Activated CD4-positive, CD25-positive, alpha-beta regulatory T cell treated with anti-CD3 and anti-CD28 coated beads, Interleukin-2, amount 50 U/mL, for 16 hours (primary cell): ENCODE measurements around the gene MTR.
"Not testable (repeated sequence)": the region's sequence is repeated elsewhere in the genome, so short reads cannot be mapped to it uniquely, and the experiment has no call there.

Source experiments
- DNase-seq: peaks from one replicate; pipeline ENCODE4 v3.0.0-alpha.2; 2020; ENCODE audit warnings: low read depth, low spot score

MTR gene

DNA sequence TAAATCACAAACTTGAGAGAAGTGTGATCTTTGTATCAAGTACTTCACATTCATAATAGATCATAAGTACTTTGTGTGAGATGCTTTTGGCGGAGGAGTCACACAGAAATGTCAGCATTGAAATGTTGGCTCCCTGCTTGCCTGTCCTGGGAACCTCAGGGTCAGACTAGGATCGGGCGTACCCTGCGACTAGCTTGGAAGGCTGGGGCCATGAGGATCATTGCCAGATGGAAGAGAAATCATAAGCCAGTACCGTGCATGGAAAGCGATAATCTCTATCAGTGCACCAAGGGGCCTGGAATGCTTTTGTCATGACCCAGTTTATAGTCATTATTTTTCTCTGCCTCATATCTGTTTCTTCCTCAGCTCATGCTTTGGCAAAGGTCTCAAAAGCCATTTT, 35.5 kb downstream of the MTR start:
- DNase-seq, result no peak

DNA sequence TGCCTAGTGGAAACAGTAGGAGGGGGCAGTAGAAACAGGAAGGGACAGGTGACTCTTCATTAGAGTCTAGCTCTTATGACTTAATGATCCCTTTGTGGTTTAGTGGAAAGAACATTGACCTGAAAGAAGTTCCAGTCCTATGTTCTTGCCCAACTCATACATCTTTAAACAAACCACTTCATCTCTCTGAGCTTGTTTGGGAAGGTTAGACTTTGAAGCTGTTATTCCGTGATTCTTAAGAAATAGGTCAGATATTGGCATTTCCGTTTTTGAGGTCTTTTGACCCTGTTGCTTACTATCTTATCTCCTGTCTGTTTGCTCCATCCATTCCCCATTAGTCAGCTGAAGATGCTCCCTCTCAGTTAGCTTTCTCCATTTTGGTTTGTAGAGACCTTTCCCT, 38.5 kb downstream of the MTR start:
- no peak for DNase-seq

- DNase-seq, result no peak
Observed at GRCh38 chr1:236834876-236835275, 39.8 kb downstream of the MTR start.

GRCh38 chr1:236835491-236835890, 40.4 kb downstream of the MTR start:
- DNase-seq, result no peak

DNA sequence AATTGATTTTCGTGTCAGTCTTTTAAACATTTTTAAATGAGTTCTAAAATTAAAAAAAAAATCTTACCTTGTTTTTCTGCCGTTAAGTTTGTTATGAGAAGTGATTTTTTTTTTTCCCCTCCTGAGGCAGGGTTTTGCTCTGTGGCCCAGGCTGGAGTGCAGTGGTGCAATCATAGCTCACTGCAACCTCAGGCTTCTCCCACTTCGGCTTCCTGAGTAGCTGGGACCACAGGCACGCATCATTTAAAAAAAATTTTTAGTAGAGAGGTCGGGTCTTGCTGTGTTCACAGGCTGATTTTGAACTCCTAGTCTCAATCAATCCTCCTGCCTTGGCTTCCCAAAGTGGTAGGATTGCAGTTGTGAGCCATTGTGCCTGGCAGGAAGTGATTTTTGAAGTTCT, 41.1 kb downstream of the MTR start:
- no peak for DNase-seq

DNA sequence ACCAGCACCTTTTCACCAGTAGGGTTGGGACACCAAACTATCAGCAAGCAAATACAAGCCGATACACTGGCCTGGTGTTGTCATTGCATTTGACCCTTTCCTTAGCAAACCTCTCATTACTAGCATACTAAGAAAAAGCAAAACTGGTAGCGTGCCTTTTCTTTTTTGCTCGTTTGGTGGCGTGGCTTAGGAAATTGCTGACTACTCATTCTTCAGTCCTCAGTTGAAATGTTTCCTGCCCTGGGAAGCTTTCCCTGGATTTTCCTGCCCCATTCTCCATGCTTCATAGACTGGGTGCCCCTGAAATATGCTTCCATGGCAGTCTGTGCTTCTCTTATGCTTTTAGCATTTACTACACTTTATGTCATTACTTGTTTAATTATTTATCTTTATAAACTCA, 42.0 kb downstream of the MTR start:
- DNase-seq, result no peak

DNA sequence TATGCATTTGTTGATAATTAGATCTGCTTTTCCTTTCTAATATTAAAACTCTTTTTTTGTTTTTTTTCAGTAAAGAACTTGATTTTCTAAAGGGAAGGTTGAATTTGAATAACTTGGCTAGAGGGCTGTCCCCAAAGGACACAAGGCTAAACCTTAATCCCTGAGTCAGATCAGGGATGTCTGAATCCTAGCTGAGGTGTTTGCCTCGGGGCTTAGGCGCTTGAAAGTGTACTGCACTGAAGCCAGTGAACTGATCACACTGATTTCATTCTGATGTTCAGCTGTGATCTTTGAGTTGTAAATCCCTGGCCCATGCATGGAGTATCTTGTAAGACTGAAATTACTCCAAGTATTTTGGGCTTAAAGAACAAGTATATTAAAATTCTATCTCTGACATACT, 42.8 kb downstream of the MTR start:
- no peak for DNase-seq

DNA sequence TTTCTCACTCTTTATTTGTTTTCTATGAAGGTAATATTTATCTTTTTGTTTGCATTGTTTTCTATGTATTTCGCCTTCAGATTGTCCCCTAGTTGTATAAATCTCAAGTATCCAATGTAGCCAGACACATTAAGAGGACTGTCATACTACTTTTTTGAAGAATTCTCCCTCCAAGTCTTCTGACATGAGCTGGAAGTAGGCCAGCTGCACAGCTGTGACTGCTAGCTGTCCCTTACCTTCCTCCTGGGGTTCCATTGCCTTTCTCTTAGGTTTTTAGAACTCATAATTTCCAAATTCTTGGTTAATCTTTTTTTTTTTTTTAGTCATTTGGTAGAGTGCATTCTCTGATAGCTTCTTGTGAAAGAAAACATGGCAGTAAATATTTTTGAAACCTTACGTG, 46.2 kb downstream of the MTR start:
- DNase-seq, result no peak

DNA sequence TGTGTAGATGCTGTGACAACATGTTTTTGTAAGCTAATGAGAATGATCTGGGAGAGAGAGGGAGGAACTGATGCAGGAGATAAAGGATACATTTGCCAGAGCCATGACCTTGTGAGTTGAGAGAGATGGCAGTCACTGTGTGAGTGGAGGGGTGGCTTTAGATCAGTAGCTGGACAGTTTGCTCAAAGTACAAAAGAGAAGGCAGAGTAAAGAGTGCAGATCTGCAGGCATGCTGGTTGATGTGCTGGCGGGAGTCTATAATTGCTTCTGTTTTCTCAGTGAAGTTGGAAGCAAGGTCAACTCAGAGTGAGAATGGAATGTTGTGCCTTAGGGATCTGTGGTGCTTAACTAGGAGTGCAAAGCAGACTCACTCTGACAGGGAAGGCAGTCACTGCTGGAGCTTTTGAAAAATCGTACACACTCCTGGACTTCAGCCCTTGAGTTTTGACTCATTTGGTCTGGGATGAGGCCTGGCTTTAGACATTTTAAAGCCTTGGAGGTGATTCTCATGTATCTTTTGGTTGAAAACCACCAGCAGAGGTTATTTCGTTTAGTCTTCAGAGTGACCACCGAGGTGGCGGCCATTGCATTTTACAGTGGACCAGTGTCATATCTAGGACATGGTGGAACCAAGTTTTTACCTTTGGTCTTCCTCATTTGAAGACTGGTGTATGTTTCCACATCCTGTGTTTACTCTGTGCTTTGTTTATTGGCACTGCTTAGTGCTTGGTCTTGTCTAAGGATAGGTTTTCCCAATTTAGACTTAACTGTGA, 49.6 kb downstream of the MTR start:
- no peak for DNase-seq

GRCh38 chr1:236845830-236846229, 50.7 kb downstream of the MTR start:
- DNase-seq, result no peak

GRCh38 chr1:236848274-236848923, 53.3 kb downstream of the MTR start:
- DNase-seq, result no peak

GRCh38 chr1:236850077-236850979, 55.2 kb downstream of the MTR start:
- no peak for DNase-seq

- DNase-seq, result no peak
Observed at GRCh38 chr1:236851871-236852270, 56.8 kb downstream of the MTR start.

DNA sequence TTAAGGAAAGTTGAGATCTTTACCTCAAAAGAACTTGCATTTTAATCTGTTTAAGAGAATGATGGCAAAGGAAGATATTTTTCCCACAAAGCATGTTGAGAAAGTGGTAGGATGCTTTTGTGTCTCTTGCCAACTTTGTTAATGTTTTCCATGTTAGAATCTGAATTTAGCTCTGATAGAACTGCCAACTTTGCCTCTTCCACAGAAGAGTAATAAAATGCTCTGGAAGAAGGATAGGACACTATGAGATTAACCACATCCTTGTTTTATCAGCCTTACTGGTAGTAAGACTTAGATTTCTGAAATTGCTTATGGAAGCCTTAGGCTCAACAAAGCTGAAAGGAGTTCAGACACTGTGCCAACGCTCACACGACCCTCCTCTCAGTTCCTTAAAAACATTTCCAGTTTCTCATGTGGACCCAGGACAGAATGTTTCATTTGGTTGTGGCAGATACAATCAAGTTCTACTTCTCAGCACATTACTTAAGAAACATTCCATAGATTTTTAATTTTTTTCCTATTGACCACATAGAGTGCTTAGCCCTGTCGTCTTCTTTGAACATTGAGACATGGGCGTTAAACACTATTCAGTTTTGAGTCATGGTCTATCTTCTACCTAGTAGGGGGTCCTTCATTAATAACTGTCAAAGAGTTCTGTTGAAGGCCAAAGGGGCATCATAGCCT, 59.0 kb downstream of the MTR start:
- DNase-seq, result no peak

DNA sequence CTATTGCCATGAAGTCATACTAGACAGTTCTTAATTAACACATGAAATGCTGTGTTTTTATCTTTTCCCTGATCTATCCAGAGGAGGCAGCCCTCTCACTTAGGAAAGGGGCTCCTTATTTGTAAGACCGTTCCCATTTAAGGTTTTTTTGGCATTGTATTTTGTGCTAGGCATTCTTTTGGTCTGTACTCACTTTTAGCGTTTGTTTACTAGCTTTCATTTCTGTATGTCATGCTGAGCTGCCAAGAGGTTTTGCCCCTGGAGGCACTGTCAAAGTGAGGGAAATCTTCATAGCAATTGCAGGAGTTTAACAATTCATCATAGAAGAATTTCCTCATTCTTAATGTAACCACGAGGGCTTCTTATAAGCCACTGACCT, 59.5 kb downstream of the MTR start:
- DNase-seq, result no peak

DNA sequence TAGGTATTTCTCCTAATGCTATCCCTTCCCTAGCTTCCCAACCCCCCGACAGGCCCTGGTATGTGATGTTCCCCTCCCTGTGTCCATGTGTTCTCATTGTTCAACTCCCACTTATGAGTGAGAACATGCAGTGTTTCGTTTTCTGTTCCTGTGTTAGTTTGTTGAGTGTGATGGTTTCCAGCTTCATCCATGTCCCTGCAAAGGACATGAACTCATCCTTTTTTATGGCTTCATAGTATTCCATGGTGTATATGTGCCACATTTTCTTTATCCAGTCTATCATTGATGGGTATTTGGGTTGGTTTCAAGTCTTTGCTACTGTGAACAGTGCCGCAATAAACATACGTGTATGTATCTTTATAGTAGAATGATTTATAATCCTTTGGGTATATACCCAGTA, 61.6 kb downstream of the MTR start:
- DNase-seq, result not testable (repeated sequence)

DNA sequence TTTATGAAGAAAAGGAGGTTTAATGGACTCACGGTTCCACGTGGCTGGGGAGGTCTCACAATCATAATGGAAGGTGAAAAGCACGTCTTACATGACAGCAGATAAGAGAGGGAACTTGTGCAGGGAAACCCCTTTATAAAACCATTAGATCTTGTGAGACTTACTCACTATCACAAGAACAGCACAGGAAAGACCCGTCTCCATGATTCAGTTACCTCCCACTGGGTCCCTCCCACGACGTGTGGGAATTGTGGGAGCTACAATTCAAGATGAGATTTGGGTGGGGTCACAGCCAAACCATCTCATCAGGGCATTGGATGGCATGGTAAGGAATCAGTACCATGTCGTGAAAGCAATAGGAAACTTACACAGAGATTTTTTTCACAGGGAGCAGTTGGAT, 63.1 kb downstream of the MTR start:
- no peak for DNase-seq

GRCh38 chr1:236860101-236860500, 65.0 kb downstream of the MTR start:
- DNase-seq, result no peak

DNA sequence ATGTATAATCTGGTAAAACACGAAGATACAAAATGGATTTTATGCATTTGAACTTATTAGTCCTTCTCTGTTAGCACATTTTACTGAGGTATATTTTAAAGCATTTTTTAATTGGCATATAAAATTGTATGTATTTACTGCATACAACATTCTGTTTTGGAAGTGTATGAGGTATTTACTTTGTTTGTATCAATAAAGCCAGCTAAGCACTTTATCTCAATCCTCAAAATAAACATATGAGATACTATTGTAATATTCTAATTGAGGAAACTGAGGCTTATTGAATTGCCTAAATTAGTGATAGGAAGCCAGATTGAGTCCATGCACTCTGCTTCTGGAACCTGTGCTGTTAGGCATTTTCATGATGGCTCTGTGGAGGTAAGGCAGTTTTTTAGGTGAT, 65.6 kb downstream of the MTR start:
- DNase-seq, result no peak

GRCh38 chr1:236861560-236862218, 66.6 kb downstream of the MTR start:
- DNase-seq, result no peak

- DNase-seq, result no peak
Observed at GRCh38 chr1:236862219-236862591, 67.1 kb downstream of the MTR start.
